Measurements from ENCODE around the gene SPPL2C. TPM values are rescaled to one million over a fixed set of nuclear protein-coding genes. Genes with fewer than 3 reads are reported as not detected.

Gene SPPL2C
- total RNA-seq, 1 donor: not detected

DNA sequence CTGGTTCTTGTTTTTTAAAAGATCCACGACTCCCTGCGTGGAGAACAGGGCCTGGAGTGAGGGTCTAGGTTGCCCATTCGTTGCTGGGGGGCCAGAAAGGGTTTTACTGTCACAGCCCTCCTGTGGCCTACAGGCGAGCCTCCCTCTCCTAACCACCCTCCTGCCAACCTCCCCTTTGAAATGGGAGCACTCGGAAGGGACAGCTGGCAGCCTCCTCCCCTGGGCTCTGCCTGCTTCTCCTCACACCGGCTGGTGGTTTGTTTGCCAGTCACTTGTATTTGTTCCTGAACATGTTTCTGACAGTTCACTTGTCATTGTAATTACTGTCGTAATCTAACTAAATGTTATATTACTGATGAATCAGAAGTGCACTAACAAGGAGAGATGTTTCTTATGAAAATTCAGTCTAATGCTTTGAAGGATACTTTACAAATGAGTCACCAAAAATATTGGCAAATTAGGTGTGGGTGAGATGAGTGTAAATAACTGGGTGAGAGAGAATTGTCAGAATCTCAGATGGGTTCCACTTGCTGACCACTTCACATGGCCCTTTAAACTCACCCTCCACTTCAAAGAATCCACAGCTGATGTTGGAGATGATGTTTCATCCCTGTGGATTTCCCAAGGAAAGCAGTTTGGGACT is 2.7 kb upstream of the SPPL2C start:
- no peak for DNase-seq (ENCODE audit: low read depth)
- no peak overlapping the region for H3K4me3 ChIP-seq (ENCODE audit: low read depth, low read length)
- TF ChIP-seq, protein P1, sequence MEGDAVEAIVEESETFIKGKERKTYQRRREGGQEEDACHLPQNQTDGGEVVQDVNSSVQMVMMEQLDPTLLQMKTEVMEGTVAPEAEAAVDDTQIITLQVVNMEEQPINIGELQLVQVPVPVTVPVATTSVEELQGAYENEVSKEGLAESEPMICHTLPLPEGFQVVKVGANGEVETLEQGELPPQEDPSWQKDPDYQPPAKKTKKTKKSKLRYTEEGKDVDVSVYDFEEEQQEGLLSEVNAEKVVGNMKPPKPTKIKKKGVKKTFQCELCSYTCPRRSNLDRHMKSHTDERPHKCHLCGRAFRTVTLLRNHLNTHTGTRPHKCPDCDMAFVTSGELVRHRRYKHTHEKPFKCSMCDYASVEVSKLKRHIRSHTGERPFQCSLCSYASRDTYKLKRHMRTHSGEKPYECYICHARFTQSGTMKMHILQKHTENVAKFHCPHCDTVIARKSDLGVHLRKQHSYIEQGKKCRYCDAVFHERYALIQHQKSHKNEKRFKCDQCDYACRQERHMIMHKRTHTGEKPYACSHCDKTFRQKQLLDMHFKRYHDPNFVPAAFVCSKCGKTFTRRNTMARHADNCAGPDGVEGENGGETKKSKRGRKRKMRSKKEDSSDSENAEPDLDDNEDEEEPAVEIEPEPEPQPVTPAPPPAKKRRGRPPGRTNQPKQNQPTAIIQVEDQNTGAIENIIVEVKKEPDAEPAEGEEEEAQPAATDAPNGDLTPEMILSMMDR (IDR thresholded peaks at IDR 0.05; ENCODE audit: insufficient read depth, low read length): no peak

GRCh38 chr17:45843722-45844121 is 959 bp upstream of the SPPL2C start:
- TF ChIP-seq, protein P1 (IDR thresholded peaks at IDR 0.05; ENCODE audit: insufficient read depth, low read length): no peak

DNA sequence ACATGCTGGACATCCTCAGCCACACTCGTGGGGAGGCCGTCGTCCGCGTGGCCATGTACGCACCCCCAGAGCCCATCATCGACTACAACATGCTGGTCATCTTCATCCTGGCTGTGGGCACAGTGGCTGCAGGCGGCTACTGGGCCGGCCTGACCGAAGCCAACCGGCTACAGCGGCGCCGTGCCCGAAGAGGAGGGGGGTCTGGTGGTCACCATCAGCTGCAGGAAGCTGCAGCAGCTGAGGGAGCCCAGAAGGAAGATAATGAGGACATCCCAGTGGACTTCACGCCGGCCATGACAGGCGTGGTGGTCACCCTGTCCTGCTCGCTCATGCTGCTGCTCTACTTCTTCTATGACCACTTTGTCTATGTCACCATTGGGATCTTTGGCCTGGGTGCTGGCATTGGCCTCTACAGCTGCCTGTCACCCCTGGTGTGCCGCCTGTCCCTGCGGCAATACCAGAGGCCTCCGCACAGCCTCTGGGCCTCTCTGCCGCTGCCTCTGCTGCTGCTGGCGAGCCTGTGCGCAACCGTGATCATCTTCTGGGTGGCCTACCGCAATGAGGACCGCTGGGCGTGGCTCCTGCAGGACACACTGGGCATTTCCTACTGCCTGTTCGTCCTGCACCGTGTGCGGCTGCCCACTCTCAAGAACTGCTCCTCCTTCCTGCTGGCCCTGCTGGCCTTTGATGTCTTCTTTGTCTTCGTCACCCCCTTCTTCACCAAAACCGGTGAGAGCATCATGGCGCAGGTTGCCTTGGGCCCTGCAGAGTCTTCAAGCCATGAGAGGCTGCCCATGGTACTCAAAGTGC is 900 bp downstream of the SPPL2C start:
- TF ChIP-seq, protein P1 (IDR thresholded peaks at IDR 0.05; ENCODE audit: insufficient read depth, low read length): no peak
- no peak overlapping the region for H3K4me3 ChIP-seq (ENCODE audit: low read depth, low read length)
- DNase-seq (ENCODE audit: low read depth): no peak

More at GRCh38 chr17:45843722-45844121, 959 bp upstream of the SPPL2C start:
- no peak overlapping the region for H3K4me3 ChIP-seq (ENCODE audit: low read depth, low read length)
- DNase-seq (ENCODE audit: low read depth): no peak

GRCh38 chr17:45846223-45846622 is 1.5 kb downstream of the SPPL2C start:
- DNase-seq (ENCODE audit: low read depth): no peak
- TF ChIP-seq, protein P1 (IDR thresholded peaks at IDR 0.05; ENCODE audit: insufficient read depth, low read length): no peak
- no peak overlapping the region for H3K4me3 ChIP-seq (ENCODE audit: low read depth, low read length)

DNA sequence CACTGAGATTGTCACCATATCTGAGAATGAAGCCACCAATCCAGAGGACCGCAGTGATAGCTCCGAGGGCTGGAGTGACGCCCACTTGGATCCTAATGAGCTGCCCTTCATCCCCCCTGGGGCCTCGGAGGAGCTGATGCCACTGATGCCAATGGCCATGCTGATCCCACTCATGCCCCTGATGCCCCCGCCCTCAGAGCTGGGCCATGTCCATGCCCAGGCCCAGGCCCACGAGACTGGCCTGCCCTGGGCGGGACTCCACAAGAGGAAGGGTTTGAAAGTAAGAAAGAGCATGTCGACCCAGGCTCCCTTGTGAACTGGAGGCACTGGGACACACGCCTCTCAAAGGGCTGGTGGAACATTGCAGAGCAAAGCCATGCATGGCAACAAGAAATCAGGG is 2.0 kb downstream of the SPPL2C start:
- TF ChIP-seq, protein P1 (IDR thresholded peaks at IDR 0.05; ENCODE audit: insufficient read depth, low read length): no peak
- no peak for DNase-seq (ENCODE audit: low read depth)
- no peak overlapping the region for H3K4me3 ChIP-seq (ENCODE audit: low read depth, low read length)

DNA sequence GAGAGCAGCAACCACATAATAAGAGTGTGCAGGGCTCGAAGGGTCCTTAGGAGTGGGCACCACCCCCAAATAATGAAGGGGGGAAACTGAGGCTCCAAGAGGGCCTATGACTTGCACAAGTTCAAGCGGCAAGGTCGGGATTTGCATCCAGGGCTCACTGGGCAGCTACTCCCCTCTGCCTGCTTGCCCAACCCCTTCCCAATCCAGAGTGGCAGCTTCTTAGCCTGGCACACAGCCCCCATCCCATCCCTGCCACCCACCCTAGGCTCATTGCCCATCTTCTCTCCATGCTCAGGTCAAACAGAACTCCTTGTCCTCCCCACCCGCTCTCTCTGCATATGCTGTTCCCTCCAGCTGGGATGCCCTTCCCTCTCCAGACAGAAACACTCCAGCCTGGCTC is 2.4 kb downstream of the SPPL2C start:
- DNase-seq (ENCODE audit: low read depth): no peak
- no peak overlapping the region for H3K4me3 ChIP-seq (ENCODE audit: low read depth, low read length)
- TF ChIP-seq, protein P1 (IDR thresholded peaks at IDR 0.05; ENCODE audit: insufficient read depth, low read length): no peak
